IPS-20b (cell line): ENCODE measurements around the gene OR52N1.

Experiments
- H3K27ac ChIP-seq: one replicate; pipeline ENCODE4 v1.5.1; 2013; ENCODE audit warnings: low read length
- H3K27me3 ChIP-seq: 2 replicates; pipeline ENCODE4 v1.6.1; 2013; ENCODE audit warnings: mild to moderate bottlenecking, low read length, inconsistent platforms; ENCODE audit not compliant: insufficient read depth
- H3K36me3 ChIP-seq: 2 replicates; pipeline ENCODE4 v1.6.1; 2013; ENCODE audit warnings: low read depth, mild to moderate bottlenecking, inconsistent platforms, low read length, moderate library complexity; ENCODE audit not compliant: insufficient read depth
- H3K4me1 ChIP-seq: 2 replicates; pipeline ENCODE4 v1.6.1; 2013; ENCODE audit warnings: mild to moderate bottlenecking, control low read depth, inconsistent platforms, low read length, moderate library complexity; ENCODE audit not compliant: insufficient read depth
- H3K4me3 ChIP-seq: 2 replicates; pipeline ENCODE4 v1.5.1; 2013; ENCODE audit warnings: mild to moderate bottlenecking, low read length, inconsistent platforms
- H3K9ac ChIP-seq: 2 replicates; pipeline ENCODE4 v1.6.1; 2013; ENCODE audit warnings: low read depth, mild to moderate bottlenecking, inconsistent platforms, low read length, moderate library complexity
- H3K9me3 ChIP-seq: 2 replicates; pipeline ENCODE4 v1.6.1; 2013; ENCODE audit warnings: mild to moderate bottlenecking, low read depth, low read length, inconsistent platforms; ENCODE audit not compliant: insufficient read depth

OR52N1 gene

GRCh38 chr11:5791165-5791564 lies at the start of gene OR52N1:
Gene OR52N1, minus strand, starts transcription at chr11:5791265. Its CDS starts 2,449 bp downstream, at chr11:5788816.
- Histone ChIP-seq H3K4me1 (no peaks in the 10 kb centered on the region), H3K4me3 (no peak within 1 kb of the TSS), H3K9ac (no peak within 1 kb of the TSS), H3K36me3 (no peaks in the 10 kb centered on the region), H3K27ac (no peak within 1 kb of the TSS), H3K9me3 (no peaks in the 10 kb centered on the region), H3K27me3 (no peaks in the 10 kb centered on the region)

DNA sequence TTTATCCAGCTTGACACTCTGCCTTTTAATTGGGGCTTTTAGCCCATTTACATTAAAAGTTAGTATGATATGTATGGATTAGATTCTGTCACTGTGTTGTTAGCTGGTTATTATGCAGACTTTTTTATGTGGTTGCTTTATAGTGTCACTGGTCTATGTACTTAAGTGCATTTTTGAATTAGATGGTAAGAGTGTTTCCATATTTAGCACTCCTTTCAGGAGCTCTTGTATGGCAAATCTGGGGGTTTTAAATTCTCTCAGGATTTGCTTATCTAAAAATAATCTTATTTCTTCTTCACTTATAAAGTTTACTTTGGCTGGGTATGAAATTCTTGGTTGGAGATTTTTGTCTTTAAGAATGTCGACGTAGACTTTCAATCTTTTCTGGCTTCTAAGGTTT lies 46.6 kb upstream of the OR52N1 start:
- H3K27ac ChIP-seq, result no peak overlapping the region
- no peak overlapping the region for H3K4me3 ChIP-seq
- no peaks in the 10 kb centered on the region for H3K9me3 ChIP-seq
- no peaks in the 10 kb centered on the region for H3K36me3 ChIP-seq
- no peaks in the 10 kb centered on the region for H3K4me1 ChIP-seq
- no peaks in the 10 kb centered on the region for H3K27me3 ChIP-seq
- H3K9ac ChIP-seq, result no peak overlapping the region

DNA sequence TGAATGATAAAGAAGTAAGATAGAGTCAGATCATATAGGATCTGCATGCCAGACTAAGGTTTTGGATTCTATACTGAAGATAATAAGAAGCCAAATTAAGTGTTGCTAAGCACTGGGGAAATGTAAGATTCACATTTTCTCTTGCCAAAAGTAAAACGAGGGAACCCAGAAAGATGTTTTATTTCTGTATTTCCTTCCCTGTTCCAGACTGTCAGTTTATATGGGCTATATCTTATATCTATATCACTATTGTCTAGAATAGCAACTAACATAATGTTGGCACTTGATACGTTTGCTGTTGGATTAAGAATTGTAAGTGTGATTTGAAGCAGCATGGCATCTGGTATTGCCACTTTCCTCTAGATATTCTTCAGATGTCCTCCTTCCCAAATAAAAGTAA lies 42.4 kb upstream of the OR52N1 start:
- H3K27me3 ChIP-seq, result no peaks in the 10 kb centered on the region
- H3K4me1 ChIP-seq, result no peaks in the 10 kb centered on the region
- H3K36me3 ChIP-seq, result no peaks in the 10 kb centered on the region
- no peak overlapping the region for H3K4me3 ChIP-seq
- H3K9me3 ChIP-seq, result no peaks in the 10 kb centered on the region
- no peak overlapping the region for H3K9ac ChIP-seq
- no peak overlapping the region for H3K27ac ChIP-seq

DNA sequence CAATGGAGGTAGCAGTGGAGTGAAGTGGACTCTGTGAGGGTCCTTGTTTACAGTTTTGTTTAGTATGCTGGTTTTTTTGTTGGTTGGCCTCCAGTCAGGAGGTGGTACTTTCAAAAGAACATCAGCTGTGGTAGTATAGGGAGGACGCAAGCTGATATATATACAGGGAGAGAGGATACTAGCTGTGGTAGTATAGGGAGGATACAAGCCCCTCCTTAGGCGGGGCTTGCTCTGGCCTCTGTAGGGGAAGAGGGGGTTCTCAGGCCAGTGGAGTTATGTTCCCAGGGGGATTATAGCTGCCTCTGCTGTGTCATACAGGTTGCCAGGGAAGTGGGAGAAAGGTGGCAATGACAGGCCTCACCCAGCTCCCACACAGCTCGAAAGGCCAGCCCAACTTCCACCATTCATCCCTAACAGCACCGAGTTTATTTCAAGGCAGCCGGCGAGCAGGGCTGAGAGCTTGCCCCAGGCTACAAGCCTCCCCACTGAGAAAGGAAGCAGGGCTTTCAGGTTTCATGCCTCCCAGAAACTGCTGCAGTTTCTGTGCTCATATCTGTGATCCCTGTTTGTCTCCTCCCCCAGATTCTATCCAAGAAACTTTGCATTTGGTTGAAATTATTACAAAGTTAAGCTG lies 40.2 kb upstream of the OR52N1 start:
- H3K9ac ChIP-seq, result no peak overlapping the region
- H3K36me3 ChIP-seq, result no peaks in the 10 kb centered on the region
- no peaks in the 10 kb centered on the region; the same call in 1 of the 2 replicates for H3K9me3 ChIP-seq
- no peak overlapping the region for H3K27ac ChIP-seq
- H3K4me3 ChIP-seq, result no peak overlapping the region
- H3K4me1 ChIP-seq, result no peaks in the 10 kb centered on the region
- no peaks in the 10 kb centered on the region for H3K27me3 ChIP-seq

- H3K4me3 ChIP-seq, result no peak overlapping the region
- no peaks in the 10 kb centered on the region for H3K27me3 ChIP-seq
- no peak overlapping the region for H3K9ac ChIP-seq
- H3K36me3 ChIP-seq, result no peaks in the 10 kb centered on the region
- no peaks in the 10 kb centered on the region for H3K9me3 ChIP-seq
- no peak overlapping the region for H3K27ac ChIP-seq
- H3K4me1 ChIP-seq, result no peaks in the 10 kb centered on the region
Measured at GRCh38 chr11:5818245-5818886, 27.3 kb upstream of the OR52N1 start.

- H3K36me3 ChIP-seq, result no peaks in the 10 kb centered on the region
- H3K27ac ChIP-seq, result no peak overlapping the region
- no peak overlapping the region for H3K4me3 ChIP-seq
- no peaks in the 10 kb centered on the region for H3K27me3 ChIP-seq
- H3K9ac ChIP-seq, result no peak overlapping the region
- no peaks in the 10 kb centered on the region for H3K9me3 ChIP-seq
- H3K4me1 ChIP-seq, result no peaks in the 10 kb centered on the region
Measured at GRCh38 chr11:5815534-5815933, 24.5 kb upstream of the OR52N1 start.

DNA sequence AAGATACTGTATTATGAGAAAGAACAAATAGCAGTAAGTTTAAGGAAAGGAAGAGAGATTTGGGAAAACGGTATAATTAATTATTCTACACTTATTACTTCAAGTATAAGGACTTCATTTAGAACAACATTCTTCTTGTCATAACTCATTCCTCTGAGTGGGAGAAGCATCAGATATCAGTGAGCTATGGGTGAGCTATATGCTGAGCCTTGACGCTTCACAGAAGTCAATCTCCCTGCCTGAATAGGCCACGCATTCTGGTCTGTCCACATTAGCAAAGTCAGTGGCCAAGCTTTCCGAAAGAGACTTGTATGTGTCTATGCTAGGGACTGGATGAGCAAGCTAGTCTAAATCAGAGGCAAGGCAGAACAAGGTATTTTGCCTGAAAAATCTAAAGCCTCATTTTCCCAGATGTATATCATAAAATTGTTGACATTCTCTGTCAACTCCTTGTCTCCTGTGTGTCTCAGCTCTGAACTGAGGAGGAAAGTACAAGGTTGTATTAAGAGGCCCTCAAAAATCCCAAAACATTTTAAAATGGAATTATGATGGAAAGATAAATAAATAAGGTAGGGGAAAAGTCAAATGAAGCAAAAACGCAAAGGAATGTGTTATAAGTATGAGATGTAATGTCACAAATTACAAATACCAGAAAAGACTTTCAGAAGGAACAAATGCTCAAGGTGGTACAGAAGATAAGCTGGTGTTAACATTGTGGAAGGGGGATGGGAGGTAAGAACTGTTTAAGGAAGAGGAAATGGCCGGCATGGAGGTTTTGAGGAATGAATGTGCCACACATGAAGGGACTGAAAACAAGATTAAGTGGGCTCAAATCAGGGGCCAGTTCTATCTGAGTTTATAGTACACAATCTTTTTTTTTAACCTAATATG lies 19.1 kb upstream of the OR52N1 start:
- no peak overlapping the region for H3K9ac ChIP-seq

GRCh38 chr11:5809122-5809519 lies 18.1 kb upstream of the OR52N1 start:
- Histone ChIP-seq H3K4me3 (peak overlapping the region; percentile 58; the same call in 1 of the 2 replicates), H3K4me1 (no peaks in the 10 kb centered on the region), H3K27me3 (no peaks in the 10 kb centered on the region), H3K36me3 (no peaks in the 10 kb centered on the region), H3K9ac (no peak overlapping the region; the same call in 1 of the 2 replicates), H3K27ac (no peak overlapping the region), H3K9me3 (peaks cover 4% of the 10 kb centered on the region; the same call in 1 of the 2 replicates)

More for the DNA sequence above, 19.1 kb upstream of the OR52N1 start:
- Histone ChIP-seq H3K9me3 (no peaks in the 10 kb centered on the region), H3K36me3 (no peaks in the 10 kb centered on the region), H3K27ac (no peak overlapping the region), H3K27me3 (no peaks in the 10 kb centered on the region), H3K4me1 (no peaks in the 10 kb centered on the region), H3K4me3 (no peak overlapping the region)

DNA sequence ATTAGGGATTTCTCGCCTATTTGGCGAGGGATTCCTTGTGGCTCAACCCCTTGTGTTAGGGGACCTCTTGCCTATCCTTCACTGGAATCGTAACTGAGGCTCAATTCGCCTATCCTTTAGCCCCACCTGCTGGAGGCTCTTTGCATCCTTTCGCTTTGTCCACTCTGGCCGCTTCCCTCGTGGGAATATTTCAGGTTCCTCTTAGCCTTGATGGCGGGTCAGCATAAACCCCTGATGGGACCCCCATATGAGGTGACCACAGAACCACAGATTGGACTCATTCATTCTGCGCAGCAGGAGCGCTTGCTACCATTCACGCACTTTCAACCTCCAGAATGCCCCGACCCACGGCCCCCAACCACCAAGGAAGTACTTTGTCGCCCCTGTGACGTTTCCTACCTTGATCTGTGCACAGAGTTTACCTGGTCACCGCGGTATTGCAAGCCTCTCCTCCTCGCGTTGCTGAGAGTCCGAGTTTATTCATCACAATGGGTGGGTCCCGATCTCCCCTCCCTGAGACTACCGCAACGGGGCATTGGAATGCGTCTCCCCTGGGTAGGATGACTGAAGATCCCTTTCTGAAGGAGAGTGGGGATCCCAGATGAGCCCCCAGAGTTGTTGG lies 17.5 kb upstream of the OR52N1 start, which contains the start of gene OR52N2:
TSS of gene OR52N2 (plus strand) at position 425 of the 622 bp plus-strand sequence. CDS start 11,412 bp downstream, outside the sequence.
- no peaks in the 10 kb centered on the region for H3K4me1 ChIP-seq
- H3K9me3 ChIP-seq, result peaks cover 9% of the 10 kb centered on the region; the same call in 1 of the 2 replicates
- H3K36me3 ChIP-seq, result no peaks in the 10 kb centered on the region
- H3K27ac ChIP-seq, result no peak within 1 kb of the TSS
- peak within 1 kb of the TSS; percentile 58; the same call in 1 of the 2 replicates for H3K4me3 ChIP-seq
- H3K27me3 ChIP-seq, result no peaks in the 10 kb centered on the region
- no peak within 1 kb of the TSS; the same call in 1 of the 2 replicates for H3K9ac ChIP-seq

DNA sequence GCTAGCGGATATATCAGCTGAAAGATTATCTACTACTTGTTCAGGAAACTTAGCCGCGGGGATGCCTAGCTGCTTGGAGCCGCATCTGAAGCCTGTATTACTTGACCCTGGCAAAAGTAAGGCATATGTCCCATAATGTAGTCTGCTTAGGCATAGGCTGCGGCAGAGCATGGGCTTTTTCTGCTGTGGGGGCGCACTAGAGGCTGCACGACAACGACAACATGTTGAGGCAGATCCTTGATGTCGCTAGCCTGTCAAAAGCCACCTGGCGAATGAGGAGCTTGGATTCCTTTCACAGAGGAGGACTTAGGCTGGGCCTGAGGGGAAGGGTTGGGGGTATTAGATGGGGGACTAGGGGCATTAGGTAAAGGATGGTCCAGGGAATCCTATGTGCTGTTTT lies 16.5 kb upstream of the OR52N1 start:
- Histone ChIP-seq H3K4me1 (no peaks in the 10 kb centered on the region), H3K9ac (no peak overlapping the region), H3K36me3 (no peaks in the 10 kb centered on the region), H3K4me3 (no peak overlapping the region), H3K27ac (no peak overlapping the region), H3K9me3 (peaks cover 9% of the 10 kb centered on the region; the same call in 1 of the 2 replicates), H3K27me3 (no peaks in the 10 kb centered on the region)

DNA sequence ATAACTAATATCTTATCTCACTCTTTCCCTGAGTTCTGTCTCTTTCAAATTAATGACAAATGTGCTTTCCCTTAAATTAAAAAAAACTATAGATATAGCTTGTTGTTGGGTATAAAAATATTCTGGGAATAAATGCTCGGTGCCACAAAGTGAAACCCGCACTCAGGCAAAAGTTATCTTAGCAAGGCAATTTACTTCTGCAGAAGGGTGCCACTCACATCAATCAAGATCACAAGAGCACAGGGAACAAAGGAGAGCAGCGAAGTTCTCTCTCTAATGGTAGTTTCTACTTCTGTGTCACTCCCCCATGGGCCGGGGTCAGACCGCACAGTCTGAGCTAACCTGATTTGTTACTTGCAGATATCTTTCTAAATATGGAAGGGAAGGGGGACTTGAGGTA lies 12.9 kb upstream of the OR52N1 start:
- Histone ChIP-seq H3K4me3 (no peak overlapping the region), H3K9me3 (peaks cover 9% of the 10 kb centered on the region; the same call in 1 of the 2 replicates), H3K27ac (no peak overlapping the region), H3K4me1 (no peaks in the 10 kb centered on the region), H3K9ac (no peak overlapping the region), H3K27me3 (no peaks in the 10 kb centered on the region), H3K36me3 (no peaks in the 10 kb centered on the region)
